Stimulated activated CD4-positive, alpha-beta T cell treated with anti-CD3 and anti-CD28 coated beads, Interleukin-4, amount 100 ng/mL, for 4 hours (primary cell): Measurements from ENCODE around the gene ADAMTS12.

Source experiments
- DNase-seq, 2 experiments: peaks; one replicate each; pipeline ENCODE4 v3.0.0-alpha.2; 2020

Gene ADAMTS12

GRCh38 chr5:33701951-33702350 is 189.8 kb downstream of the ADAMTS12 start:
- no peak for DNase-seq

GRCh38 chr5:33701251-33701650 is 190.5 kb downstream of the ADAMTS12 start:
- no peak for DNase-seq

- no peak for DNase-seq
These were observed 195.4 kb downstream of the ADAMTS12 start for GRCh38 chr5:33696411-33696810.

- no peak for DNase-seq
These were observed 198.8 kb downstream of the ADAMTS12 start for GRCh38 chr5:33692980-33693379.

GRCh38 chr5:33691856-33692255 is 199.9 kb downstream of the ADAMTS12 start:
- no peak for DNase-seq

GRCh38 chr5:33690374-33691135 is 201.2 kb downstream of the ADAMTS12 start:
- DNase-seq: no peak

- DNase-seq: no peak
These were observed 203.3 kb downstream of the ADAMTS12 start for GRCh38 chr5:33688526-33688925.

- DNase-seq: no peak
These were observed 203.7 kb downstream of the ADAMTS12 start for GRCh38 chr5:33688066-33688465.

- no peak for DNase-seq
These were observed 205.7 kb downstream of the ADAMTS12 start for GRCh38 chr5:33685873-33686755.

- no peak for DNase-seq
These were observed 207.2 kb downstream of the ADAMTS12 start for GRCh38 chr5:33684496-33685159.

GRCh38 chr5:33679791-33680190 is 212.0 kb downstream of the ADAMTS12 start:
- no peak for DNase-seq

- DNase-seq: no peak
These were observed 215.8 kb downstream of the ADAMTS12 start for GRCh38 chr5:33675958-33676464.

- no peak for DNase-seq
These were observed 220.0 kb downstream of the ADAMTS12 start for GRCh38 chr5:33671700-33672291.

GRCh38 chr5:33662722-33663427 is 228.9 kb downstream of the ADAMTS12 start:
- no peak for DNase-seq

- DNase-seq: no peak
These were observed 232.1 kb downstream of the ADAMTS12 start for GRCh38 chr5:33659526-33660169.

GRCh38 chr5:33657804-33658440 is 233.9 kb downstream of the ADAMTS12 start:
- no peak for DNase-seq

- DNase-seq: no peak
These were observed 234.6 kb downstream of the ADAMTS12 start for GRCh38 chr5:33657176-33657575.

- DNase-seq: no peak
These were observed 240.9 kb downstream of the ADAMTS12 start for GRCh38 chr5:33650911-33651310.

GRCh38 chr5:33649549-33650482 is 242.0 kb downstream of the ADAMTS12 start:
- no peak for DNase-seq
